ENCODE measurements around the gene TRIM6.
"Not testable (repeated sequence)": the region's sequence is repeated elsewhere in the genome, so short reads cannot be mapped to it uniquely, and the experiment has no call there.

The TRIM6 gene, protein sequence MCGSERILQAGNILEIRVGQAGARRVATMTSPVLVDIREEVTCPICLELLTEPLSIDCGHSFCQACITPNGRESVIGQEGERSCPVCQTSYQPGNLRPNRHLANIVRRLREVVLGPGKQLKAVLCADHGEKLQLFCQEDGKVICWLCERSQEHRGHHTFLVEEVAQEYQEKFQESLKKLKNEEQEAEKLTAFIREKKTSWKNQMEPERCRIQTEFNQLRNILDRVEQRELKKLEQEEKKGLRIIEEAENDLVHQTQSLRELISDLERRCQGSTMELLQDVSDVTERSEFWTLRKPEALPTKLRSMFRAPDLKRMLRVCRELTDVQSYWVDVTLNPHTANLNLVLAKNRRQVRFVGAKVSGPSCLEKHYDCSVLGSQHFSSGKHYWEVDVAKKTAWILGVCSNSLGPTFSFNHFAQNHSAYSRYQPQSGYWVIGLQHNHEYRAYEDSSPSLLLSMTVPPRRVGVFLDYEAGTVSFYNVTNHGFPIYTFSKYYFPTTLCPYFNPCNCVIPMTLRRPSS

GRCh38 chr11:5596607-5597201, at the start of gene TRIM6:
TRIM6 (plus strand) TSS chr11:5596637; CDS start chr11:5596898, 261 bp downstream.
- DNase-seq = no peak

DNA sequence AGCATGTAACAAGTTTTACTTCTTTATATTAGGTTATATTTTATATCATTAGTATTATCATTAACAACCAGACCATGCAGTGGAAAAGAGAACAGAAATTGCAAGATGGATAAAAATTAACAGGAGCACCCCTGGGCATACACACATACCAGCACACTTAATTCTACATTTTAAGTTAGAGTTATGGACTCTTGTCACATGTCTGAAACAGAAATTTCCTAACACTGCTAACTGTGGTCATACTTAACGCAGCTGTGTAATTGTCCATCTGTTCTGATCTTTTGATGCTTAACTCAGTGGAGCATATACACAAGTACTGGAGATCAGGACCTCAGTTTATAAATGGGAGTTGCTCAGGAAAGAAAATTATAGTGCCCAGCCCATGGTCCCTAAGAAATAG, 48.5 kb upstream of the TRIM6 start:
- DNase-seq = no peak

GRCh38 chr11:5548440-5548839, 48.0 kb upstream of the TRIM6 start, which contains the start of gene OR52H1:
OR52H1 (minus strand) TSS chr11:5548540; CDS start chr11:5545505, 3,035 bp downstream.
- DNase-seq = no peak

DNA sequence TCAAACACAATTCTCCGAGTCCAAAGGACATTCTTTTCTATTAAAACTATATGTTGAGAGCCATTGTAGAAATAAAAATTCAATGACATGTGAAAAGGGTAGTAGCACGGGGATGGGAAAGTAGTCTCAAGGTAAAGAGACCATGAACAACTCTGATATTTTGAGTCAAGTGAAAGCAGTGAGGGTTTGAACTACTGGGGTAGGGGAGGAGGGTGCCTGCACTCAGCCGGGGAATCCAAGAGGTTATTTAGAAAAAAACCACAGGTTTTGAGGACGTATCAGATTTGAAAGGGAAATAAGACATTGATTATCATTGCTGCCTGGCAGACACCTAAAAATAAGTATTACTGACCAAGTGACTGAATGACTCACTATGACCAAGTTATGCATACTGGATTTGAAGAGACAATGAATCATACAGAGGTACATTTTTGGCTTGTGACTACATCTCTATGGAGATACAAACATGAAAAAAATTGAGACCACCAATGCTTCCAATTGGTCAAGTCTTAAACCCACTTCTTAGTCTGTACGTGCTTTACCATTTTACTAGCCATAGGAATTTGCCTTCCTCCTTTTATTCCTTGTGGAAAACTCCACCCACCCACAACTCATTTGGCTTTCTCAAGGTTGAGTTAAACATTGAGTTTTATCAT, 45.9 kb upstream of the TRIM6 start:
- peak; percentile 71 for DNase-seq

GRCh38 chr11:5553343-5553742, 43.1 kb upstream of the TRIM6 start:
- no peak for DNase-seq

DNA sequence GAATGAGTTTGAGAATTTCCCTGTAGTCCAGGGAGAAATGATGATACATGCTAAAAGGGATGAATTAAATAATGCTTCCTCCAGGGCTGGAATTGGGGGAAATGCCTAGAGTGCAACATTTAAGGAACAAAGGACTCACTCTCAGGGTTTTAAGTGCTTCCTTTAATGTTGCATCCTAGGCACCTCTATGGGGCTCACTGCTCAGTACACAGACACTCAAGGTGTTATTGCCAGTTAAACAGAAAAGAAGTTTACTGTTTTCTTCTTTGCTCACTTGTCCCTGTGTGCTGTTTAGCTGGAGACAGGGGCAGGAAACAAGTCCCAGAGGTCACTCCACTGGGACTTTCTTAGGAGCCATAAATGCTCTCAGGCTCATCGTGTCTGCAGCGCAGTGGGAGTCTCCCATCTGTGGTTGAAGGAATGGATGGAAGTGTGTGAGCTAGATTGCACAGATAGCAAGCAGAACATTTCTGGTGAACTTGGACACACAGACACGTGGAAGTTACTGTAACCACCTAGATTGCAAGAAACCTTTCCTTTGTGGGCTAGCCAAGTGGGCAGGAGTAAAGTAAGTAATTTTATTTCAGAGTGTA, 39.7 kb upstream of the TRIM6 start:
- no peak for DNase-seq

- no peak for DNase-seq
These were observed 38.7 kb upstream of the TRIM6 start for GRCh38 chr11:5557751-5558150.

DNA sequence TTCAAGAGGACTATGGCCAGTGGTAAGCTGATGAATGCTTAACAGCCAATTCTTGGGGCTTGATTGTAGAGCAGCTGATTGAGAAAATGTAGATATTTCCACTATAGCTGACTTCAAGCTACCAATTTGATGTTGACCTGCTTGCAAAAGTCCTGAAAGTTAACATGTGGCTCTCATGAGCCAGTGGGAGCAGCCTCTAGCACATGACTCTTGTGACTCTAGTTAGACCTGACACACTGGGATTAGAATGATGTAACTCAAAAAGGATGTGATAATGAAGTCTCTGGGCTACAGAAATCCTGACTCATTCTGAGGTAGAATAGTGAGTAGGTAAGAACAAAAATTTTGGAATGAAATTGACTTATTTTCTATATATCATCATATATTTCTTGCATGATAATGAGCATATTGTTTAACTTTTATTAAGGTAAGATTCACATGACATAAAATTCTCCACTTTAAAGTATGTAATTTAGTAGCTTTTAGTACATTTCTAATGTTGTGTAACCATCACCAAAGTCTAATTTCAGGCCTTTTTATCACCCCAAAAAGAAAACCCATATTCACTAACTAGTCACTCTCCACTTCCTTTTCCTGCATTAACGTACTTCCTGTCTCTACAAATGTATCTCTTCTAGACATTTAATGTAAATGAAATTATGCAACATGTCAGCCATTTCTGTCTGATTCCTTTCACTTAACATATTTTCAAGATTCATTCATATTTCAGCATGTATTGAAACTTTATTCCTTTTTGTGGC, 32.0 kb upstream of the TRIM6 start:
- DNase-seq = no peak

DNA sequence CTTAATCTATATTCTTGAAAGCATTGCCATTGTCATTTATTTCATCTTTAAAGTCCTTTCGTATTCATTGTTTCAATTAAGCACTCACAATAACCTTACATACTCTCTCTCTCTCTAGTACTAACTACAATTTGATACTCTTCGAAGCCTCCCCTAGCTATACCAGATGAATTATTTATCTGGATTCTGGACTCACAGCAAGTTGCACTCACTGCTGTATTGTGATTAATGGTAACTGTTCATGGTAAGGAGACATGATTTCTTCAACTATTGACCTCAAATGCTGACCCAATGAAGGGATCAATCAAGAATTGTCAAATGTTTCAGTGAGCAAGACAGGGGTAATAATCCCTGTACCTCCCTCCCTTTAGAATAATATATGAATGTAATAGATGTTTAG, 21.8 kb upstream of the TRIM6 start:
- no peak for DNase-seq

DNA sequence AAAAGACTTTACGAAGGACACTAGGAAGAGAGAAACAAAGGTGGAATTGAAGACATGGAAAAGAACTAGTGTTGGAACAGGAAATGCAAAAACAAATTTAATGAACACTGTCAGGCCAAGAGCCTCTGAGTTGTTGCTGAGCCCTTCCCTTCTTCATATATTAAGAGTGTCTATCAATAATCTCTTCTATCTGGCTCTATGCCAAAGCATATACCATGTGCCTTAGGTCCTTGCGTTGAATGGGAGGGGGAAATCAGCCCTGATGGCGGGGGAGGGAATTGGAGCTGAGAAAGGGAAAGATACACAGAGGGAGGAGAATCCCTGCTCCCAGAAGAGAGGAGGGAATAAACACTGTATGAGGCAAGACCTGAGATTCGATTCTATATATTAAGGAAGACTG, 21.3 kb upstream of the TRIM6 start:
- DNase-seq = no peak

DNA sequence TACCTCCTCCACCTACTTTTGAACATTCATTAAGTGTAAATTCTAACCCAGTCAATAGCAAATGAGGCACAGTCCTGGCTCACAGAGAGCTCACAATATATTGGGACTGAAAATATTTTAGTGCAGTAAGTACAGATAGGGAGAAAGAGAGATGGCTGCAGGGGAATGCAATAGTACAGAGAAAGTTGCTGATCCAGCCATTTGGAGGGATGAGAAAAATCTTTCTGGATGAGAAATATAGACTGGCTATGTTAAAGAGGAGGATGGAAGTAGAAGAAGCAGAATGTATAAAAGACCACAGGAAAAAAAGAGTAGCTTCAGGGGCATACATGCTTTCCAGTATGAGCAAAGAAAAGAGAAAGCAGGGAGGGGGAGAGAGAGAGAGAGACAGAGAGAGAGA, 19.3 kb upstream of the TRIM6 start:
- no peak for DNase-seq

DNA sequence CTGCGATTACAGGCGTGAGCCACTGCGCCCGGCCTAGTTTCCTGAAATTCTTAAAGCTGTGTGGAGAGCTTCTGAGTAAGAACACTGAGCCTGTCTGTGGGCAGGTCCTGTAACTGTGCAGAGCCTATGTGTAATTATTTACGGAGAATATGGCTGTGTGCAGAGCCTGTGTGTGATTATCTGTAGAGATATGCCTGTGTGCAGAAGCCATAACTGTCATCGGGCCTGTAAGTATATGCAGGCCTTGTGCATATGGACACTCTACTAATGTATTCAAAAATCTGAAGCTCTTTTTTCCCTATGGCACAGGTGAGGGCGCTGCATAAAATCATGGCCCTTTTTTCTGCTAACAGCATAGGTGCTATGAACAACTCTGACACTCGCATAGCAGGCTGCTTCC, 15.9 kb upstream of the TRIM6 start, which contains the start of gene OR52B6:
TSS of gene OR52B6 (plus strand) at position 301 of the 400 bp plus-strand sequence. CDS start at position 301, 0 bp downstream.
- DNase-seq = no peak

- no peak for DNase-seq
These were observed 15.4 kb upstream of the TRIM6 start for GRCh38 chr11:5581014-5581413.

- DNase-seq = not testable (repeated sequence)
These were observed 12.0 kb upstream of the TRIM6 start for GRCh38 chr11:5584458-5584857.

DNA sequence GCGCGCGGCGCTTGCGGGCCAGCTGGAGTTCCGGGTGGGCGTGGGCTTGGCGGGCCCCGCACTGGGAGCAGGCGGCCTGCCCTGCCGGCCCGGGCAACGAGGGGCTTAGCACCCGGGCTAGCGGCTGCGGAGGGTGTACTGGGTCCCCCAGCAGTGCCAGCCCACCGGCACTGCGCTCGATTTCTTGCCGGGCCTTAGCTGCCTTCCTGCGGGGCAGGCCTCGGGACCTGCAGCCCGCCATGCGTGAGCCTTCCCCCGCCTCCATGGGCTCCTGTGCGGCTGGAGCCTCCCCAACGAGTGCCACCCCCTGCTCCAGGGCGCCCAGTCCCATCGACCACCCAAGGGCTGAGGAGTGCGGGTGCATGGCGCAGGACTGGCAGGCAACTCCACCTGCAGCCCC, 6.5 kb upstream of the TRIM6 start:
- not testable (repeated sequence) for DNase-seq

- DNase-seq = no peak
These were observed 4.8 kb upstream of the TRIM6 start for GRCh38 chr11:5591613-5592012.

GRCh38 chr11:5592615-5593014, 3.8 kb upstream of the TRIM6 start:
- no peak for DNase-seq

DNA sequence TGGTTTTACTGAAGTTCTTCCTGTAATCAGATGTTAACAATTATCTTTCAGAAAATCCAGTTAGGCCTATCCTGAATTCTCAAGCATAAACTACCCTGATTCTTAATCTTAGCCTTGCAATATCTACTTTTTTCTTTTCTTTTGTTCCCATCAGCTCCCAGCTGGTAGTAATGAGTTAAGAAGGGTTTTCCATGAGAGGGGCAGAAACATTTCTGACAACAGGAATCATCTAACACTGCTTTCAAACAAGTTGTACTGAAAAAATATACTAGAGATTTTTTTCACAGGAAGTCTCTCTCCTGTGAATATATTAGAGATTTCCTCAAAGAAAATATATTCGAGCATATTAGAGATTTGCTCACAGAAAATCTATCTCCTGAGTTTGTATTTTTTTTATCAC, 3.3 kb upstream of the TRIM6 start:
- no peak for DNase-seq

GRCh38 chr11:5597953-5598352, 1.5 kb downstream of the TRIM6 start:
- DNase-seq = no peak

DNA sequence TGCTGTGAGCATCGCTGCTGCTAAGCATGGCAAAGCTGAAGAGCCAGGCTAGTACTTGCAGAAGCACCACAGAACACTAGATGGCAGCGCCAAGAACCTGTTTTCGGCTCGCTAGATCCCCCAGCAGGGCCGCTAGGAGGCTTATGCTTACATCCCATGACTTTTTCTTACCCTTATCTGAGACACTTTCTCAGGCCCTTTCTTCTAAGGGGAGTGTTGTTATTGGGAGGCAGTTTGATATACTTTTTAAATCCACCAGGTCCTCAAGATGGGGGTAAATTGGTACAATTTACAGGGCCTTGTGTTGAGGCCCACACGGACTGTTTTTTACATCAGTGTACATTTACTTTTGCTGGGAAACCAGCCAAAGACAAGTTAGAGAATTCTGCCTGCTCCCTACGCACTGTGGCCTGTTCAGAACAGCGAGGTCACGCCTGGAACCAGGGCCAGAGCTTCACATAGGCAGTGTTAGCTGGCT, 4.0 kb downstream of the TRIM6 start:
- peak; percentile 33 for DNase-seq

DNA sequence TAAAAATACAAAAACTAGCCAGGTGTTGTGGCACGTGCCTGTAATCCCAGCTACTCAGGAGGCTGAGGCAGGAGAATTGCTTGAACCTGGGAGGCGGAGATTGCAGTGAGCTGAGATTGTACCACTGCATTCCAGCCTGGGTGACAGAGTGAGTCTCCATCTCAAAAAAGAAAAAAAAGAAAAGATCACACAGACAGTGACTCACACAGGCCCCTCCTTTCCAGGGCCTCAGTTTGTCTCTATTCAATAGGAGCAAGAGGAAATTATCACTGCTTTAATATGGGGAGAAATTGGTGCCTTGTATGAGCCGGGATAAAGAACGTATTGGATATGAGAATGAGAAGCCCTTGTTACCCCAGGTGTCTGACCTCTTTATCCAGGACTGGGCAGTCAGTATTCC, 6.4 kb downstream of the TRIM6 start:
- DNase-seq = not testable (repeated sequence)

- no peak for DNase-seq
These were observed 6.9 kb downstream of the TRIM6 start for GRCh38 chr11:5603326-5603725.

Data from amniotic stem cell (primary cell).